ENCODE data around the gene TLE4. TPM values are rescaled to one million over a fixed set of nuclear protein-coding genes. Genes with fewer than 3 reads are reported as not detected.

TLE4 gene
- 12.7 and 17.2 TPM in 2 replicates for total RNA-seq

DNA sequence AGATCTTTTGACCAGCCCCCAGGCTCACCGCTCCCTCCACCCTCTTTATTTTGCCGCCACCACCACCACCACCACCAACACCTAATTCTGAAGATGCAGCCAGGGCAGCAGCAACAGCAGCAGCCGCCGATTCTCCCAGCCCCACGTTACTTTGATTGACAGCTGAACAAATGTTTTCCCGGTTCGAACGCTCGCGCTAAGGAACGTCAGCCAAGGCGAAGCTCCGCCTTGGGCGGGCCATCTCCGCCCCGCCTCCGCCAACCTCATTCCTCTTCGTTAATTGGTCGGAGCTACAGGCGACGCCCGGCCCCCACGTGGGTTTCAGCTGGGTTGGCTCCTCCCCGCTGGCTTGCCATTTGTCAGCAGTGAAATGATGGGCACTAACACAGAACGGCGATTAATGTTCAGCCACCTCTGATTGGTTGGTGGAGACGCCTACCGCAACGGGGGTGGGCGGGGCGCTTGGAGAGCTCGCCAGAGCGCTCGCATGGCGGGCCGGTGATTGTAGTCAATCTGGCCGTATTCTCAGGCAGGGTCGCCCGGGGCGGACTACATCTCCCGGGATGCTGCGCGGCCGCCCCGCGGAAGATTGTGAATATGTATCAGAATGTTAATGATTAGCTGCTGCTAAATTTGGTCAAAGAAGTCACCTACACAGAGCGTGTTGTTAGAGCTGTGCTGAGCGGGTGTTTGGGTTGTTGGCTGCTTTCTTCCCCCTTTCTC is at the start of gene TLE4:
Gene TLE4, plus strand, starts transcription at position 657 of the 723 bp plus-strand sequence. CDS start 826 bp downstream, outside the sequence.
- no peaks in the 10 kb centered on the region for H3K36me3 ChIP-seq (ENCODE audit: control insufficient read depth, insufficient read depth, low read length)
- H3K27me3 ChIP-seq (ENCODE audit: control insufficient read depth, insufficient read depth, low read length): no peaks in the 10 kb centered on the region
- TF ChIP-seq, protein P1, sequence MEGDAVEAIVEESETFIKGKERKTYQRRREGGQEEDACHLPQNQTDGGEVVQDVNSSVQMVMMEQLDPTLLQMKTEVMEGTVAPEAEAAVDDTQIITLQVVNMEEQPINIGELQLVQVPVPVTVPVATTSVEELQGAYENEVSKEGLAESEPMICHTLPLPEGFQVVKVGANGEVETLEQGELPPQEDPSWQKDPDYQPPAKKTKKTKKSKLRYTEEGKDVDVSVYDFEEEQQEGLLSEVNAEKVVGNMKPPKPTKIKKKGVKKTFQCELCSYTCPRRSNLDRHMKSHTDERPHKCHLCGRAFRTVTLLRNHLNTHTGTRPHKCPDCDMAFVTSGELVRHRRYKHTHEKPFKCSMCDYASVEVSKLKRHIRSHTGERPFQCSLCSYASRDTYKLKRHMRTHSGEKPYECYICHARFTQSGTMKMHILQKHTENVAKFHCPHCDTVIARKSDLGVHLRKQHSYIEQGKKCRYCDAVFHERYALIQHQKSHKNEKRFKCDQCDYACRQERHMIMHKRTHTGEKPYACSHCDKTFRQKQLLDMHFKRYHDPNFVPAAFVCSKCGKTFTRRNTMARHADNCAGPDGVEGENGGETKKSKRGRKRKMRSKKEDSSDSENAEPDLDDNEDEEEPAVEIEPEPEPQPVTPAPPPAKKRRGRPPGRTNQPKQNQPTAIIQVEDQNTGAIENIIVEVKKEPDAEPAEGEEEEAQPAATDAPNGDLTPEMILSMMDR (IDR thresholded peaks at IDR 0.05; ENCODE audit: insufficient read depth, low read length, poor library complexity, severe bottlenecking): no peak
- H3K4me3 ChIP-seq (ENCODE audit: low read depth, low read length): peak within 1 kb of the TSS; percentile 80
- peak; percentile 100 for DNase-seq (ENCODE audit: low read depth)

DNA sequence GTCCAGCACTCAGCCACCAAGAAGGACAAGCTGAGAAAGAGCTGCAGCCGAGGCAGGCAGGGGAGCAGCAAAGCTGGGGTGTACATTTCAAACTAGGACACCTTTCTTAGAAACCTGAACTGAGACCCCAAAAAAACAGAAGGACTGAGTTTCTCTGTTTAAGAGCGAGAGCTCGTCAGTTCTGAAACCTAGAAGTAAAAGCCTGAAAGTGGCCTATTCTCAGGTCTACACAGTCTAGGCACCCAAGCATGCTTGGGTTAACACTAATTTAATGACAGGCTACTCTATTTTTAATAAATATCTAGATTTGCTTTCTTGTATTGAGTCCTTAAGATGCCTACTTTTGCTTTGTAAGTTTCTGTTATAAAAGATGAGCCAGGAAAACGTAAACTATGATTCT is 49.0 kb upstream of the TLE4 start:
- no peak for DNase-seq (ENCODE audit: low read depth)
- no peak overlapping the region for H3K4me3 ChIP-seq (ENCODE audit: low read depth, low read length)
- H3K27me3 ChIP-seq (ENCODE audit: control insufficient read depth, insufficient read depth, low read length): no peaks in the 10 kb centered on the region
- H3K36me3 ChIP-seq (ENCODE audit: control insufficient read depth, insufficient read depth, low read length): no peaks in the 10 kb centered on the region
- TF ChIP-seq, protein P1 (IDR thresholded peaks at IDR 0.05; ENCODE audit: insufficient read depth, low read length, poor library complexity, severe bottlenecking): no peak

DNA sequence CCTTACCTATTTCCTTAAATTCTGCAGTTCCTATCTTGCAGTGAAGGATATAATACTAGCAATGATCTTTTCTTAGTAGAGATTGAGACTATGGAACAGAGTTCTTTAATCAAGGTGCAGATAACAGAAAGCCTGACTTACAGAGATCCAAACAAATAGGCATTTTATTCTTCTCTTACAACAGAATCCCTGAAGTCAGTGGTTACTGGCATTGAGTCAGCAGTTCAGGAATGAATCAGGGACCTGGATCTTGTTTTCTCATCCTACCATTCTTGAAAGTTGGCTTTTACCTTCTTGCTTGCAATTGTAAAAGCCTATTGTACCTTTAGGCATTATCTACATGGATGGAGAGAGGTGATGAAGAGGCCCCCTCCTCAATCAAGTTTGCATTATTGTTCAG is 47.5 kb upstream of the TLE4 start:
- Histone ChIP-seq H3K27me3 (ENCODE audit: control insufficient read depth, insufficient read depth, low read length) (no peaks in the 10 kb centered on the region), H3K36me3 (ENCODE audit: control insufficient read depth, insufficient read depth, low read length) (no peaks in the 10 kb centered on the region), H3K4me3 (ENCODE audit: low read depth, low read length) (no peak overlapping the region)
- TF ChIP-seq, protein P1 (IDR thresholded peaks at IDR 0.05; ENCODE audit: insufficient read depth, low read length, poor library complexity, severe bottlenecking): no peak
- no peak for DNase-seq (ENCODE audit: low read depth)

DNA sequence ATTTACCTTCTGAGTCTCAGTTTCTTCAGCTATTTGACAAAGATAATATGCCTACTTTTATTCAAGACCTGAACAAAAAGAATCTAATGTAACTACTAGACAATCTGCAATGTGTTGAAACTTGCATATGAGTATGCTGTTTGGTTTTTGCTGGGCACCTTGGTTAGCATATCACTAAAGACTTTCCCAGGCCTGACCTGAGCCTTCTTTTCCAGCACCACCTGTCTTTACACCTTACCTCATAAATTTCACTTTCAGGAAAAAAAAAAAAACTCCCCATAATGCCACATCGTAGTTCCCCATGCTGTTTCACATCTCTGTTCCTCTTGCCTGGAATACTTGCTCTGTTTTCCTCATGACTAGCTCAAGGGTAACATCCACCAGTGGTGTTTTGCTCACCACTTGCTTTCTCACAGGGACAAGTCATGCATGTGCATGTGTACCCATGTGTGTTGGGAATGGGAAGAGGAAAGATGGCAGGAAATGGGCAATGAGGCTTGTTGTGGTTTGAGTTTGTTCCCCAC is 45.6 kb upstream of the TLE4 start:
- Histone ChIP-seq H3K4me3 (ENCODE audit: low read depth, low read length) (no peak overlapping the region), H3K36me3 (ENCODE audit: control insufficient read depth, insufficient read depth, low read length) (no peaks in the 10 kb centered on the region), H3K27me3 (ENCODE audit: control insufficient read depth, insufficient read depth, low read length) (no peaks in the 10 kb centered on the region)
- no peak for DNase-seq (ENCODE audit: low read depth)
- TF ChIP-seq, protein P1 (IDR thresholded peaks at IDR 0.05; ENCODE audit: insufficient read depth, low read length, poor library complexity, severe bottlenecking): no peak

DNA sequence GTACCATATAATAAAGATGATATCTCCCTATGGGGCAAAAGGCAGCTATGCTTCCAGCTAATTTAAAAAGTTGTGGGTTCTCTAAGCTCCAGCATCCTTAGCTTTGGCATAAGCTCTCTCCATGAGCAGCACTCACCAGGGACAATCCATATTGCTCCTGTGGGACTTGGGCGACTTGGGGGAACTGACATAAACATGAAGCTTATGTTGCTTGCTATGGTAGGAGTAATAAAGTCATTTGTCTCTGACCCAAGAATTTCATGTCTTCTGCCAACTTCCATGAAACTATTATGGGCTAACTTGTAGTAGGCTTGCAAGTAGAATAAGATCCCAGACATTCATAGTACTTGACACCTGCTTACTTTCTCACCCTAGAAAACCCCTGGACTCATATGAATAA is 36.2 kb upstream of the TLE4 start:
- no peak for DNase-seq (ENCODE audit: low read depth)
- Histone ChIP-seq H3K27me3 (ENCODE audit: control insufficient read depth, insufficient read depth, low read length) (no peaks in the 10 kb centered on the region), H3K36me3 (ENCODE audit: control insufficient read depth, insufficient read depth, low read length) (no peaks in the 10 kb centered on the region), H3K4me3 (ENCODE audit: low read depth, low read length) (no peak overlapping the region)
- TF ChIP-seq, protein P1 (IDR thresholded peaks at IDR 0.05; ENCODE audit: insufficient read depth, low read length, poor library complexity, severe bottlenecking): no peak

DNA sequence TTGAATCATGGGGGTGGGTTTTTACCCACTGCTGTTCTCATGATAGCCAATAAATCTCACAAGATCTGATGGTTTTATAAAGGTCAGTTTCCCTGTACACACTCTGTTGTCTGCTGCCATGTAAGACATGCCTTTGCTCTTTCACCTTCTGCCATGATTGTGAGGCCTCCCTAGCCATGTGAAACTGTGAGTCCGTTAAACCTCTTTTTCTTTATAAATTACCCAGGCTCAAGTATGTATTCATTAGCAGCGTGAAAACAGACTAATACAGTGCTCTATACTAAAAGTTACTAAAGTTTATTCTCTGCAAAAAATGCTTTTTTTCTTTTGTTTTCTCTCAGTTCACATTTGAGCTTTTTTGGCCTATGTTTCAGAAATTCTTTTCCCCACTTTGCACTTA is 33.9 kb upstream of the TLE4 start:
- DNase-seq (ENCODE audit: low read depth): no peak
- no peaks in the 10 kb centered on the region for H3K27me3 ChIP-seq (ENCODE audit: control insufficient read depth, insufficient read depth, low read length)
- H3K36me3 ChIP-seq (ENCODE audit: control insufficient read depth, insufficient read depth, low read length): no peaks in the 10 kb centered on the region
- H3K4me3 ChIP-seq (ENCODE audit: low read depth, low read length): no peak overlapping the region
- TF ChIP-seq, protein P1 (IDR thresholded peaks at IDR 0.05; ENCODE audit: insufficient read depth, low read length, poor library complexity, severe bottlenecking): no peak
